Trophoblast cell (in vitro differentiated cells and primary cell): Measurements from ENCODE around the gene MCF2L.

ENCODE experiments used
- DNase-seq, 2 donors: peaks; one replicate each; pipeline ENCODE4 v3.0.0-alpha.2; 2016
- H2AFZ ChIP-seq: 2 replicates; pipeline ENCODE4 v1.6.1; 2013; ENCODE audit warnings: low read length, moderate library complexity, mild to moderate bottlenecking; ENCODE audit not compliant: insufficient read depth, poor library complexity
- H2AK5ac ChIP-seq: 2 replicates; pipeline ENCODE4 v1.6.1; 2013; ENCODE audit warnings: mild to moderate bottlenecking, low read length
- H2BK120ac ChIP-seq: 2 replicates; pipeline ENCODE4 v1.6.1; 2013; ENCODE audit warnings: low read length, mild to moderate bottlenecking, moderate library complexity; ENCODE audit not compliant: insufficient read depth, poor library complexity
- H2BK12ac ChIP-seq: 2 replicates; pipeline ENCODE4 v1.6.1; 2013; ENCODE audit warnings: mild to moderate bottlenecking, low read length, moderate library complexity
- H2BK5ac ChIP-seq: 2 replicates; pipeline ENCODE4 v1.6.1; 2013; ENCODE audit warnings: low read length, low read depth, moderate library complexity, mild to moderate bottlenecking; ENCODE audit not compliant: poor library complexity
- H3K14ac ChIP-seq: 2 replicates; pipeline ENCODE4 v1.6.1; 2013; ENCODE audit warnings: mild to moderate bottlenecking, low read length
- H3K18ac ChIP-seq: 2 replicates; pipeline ENCODE4 v1.6.1; 2013; ENCODE audit warnings: mild to moderate bottlenecking, low read length
- H3K23ac ChIP-seq: 2 replicates; pipeline ENCODE4 v1.6.1; 2013; ENCODE audit warnings: low read length
- H3K27ac ChIP-seq: 2 replicates; pipeline ENCODE4 v1.5.1; 2013; ENCODE audit warnings: low read depth, mild to moderate bottlenecking, inconsistent platforms, low read length, moderate library complexity
- H3K27me3 ChIP-seq: 2 replicates; pipeline ENCODE4 v1.6.1; 2013; ENCODE audit warnings: inconsistent platforms, mild to moderate bottlenecking, low read length, moderate library complexity; ENCODE audit not compliant: insufficient read depth
- H3K36me3 ChIP-seq, 2 experiments: 1 replicate in 1 of 2; 2 replicates in 1 of 2; pipeline ENCODE4 v1.6.1; 2013; ENCODE audit warnings: low read length in 2 of 2, mild to moderate bottlenecking in 2 of 2, moderate library complexity in 1 of 2; ENCODE audit not compliant: insufficient read depth in 2 of 2, control insufficient read depth in 1 of 2
- H3K4ac ChIP-seq: 2 replicates; pipeline ENCODE4 v1.6.1; 2013; ENCODE audit warnings: low read depth, mild to moderate bottlenecking, low read length, moderate library complexity
- H3K4me1 ChIP-seq, 2 experiments: 1 replicate in 1 of 2; 2 replicates in 1 of 2; pipeline ENCODE4 v1.6.1; 2013; ENCODE audit warnings: low read length in 2 of 2, mild to moderate bottlenecking in 2 of 2, moderate library complexity in 1 of 2; ENCODE audit not compliant: insufficient read depth in 2 of 2, control insufficient read depth in 1 of 2
- H3K4me2 ChIP-seq: 2 replicates; pipeline ENCODE4 v1.6.1; 2013; ENCODE audit warnings: inconsistent platforms, mild to moderate bottlenecking, low read length, moderate library complexity
- H3K4me3 ChIP-seq: 2 replicates; pipeline ENCODE4 v1.5.1; 2013; ENCODE audit warnings: mild to moderate bottlenecking, low read depth, low read length, inconsistent platforms
- H3K79me1 ChIP-seq: one replicate; pipeline ENCODE4 v1.6.1; 2013; ENCODE audit warnings: low read length
- H3K79me2 ChIP-seq: 2 replicates; pipeline ENCODE4 v1.6.1; 2013; ENCODE audit warnings: low read length, mild to moderate bottlenecking; ENCODE audit not compliant: control insufficient read depth, insufficient read depth, poor library complexity
- H3K9ac ChIP-seq: 2 replicates; pipeline ENCODE4 v1.6.1; 2013; ENCODE audit warnings: mild to moderate bottlenecking, low read length
- H3K9me3 ChIP-seq: 2 replicates; pipeline ENCODE4 v1.6.1; 2013; ENCODE audit warnings: low read depth, mild to moderate bottlenecking, control low read depth, inconsistent platforms, low read length; ENCODE audit not compliant: insufficient read depth
- H4K12ac ChIP-seq: 2 replicates; pipeline ENCODE4 v1.6.1; 2013; ENCODE audit warnings: low read depth, mild to moderate bottlenecking, low read length, moderate library complexity
- H4K8ac ChIP-seq: 2 replicates; pipeline ENCODE4 v1.6.1; 2013; ENCODE audit warnings: low read depth, mild to moderate bottlenecking, low read length, moderate library complexity
- H4K91ac ChIP-seq: one replicate; pipeline ENCODE4 v1.6.1; 2013; ENCODE audit warnings: low read depth, mild to moderate bottlenecking, low read length, moderate library complexity
- WGBS: extraction: QIAGEN DNeasy Blood & Tissue Kit; methylation state at CpG from one replicate; pipeline ENCODE4 v1.1.7; 2013; ENCODE audit warnings: missing lambda C conversion rate; ENCODE audit not compliant: insufficient read length, insufficient coverage; ENCODE audit errors: extremely low coverage; 5-methylcytosine and 5-hydroxymethylcytosine counted together

Gene MCF2L

GRCh38 chr13:113013878-113014751, 45.1 kb downstream of the MCF2L start:
- H3K4me1 ChIP-seq = peaks cover 14 to 20% of the 10 kb centered on the region in 2 experiments
- H4K91ac ChIP-seq = peak overlapping the region; percentile 22
- no peak overlapping the region for H2BK12ac ChIP-seq
- no peak overlapping the region for H2BK5ac ChIP-seq
- no CpG with 5 or more reads among the region's 25 CpGs for WGBS
- no peaks in the 10 kb centered on the region for H3K36me3 ChIP-seq
- H3K79me1 ChIP-seq = peaks cover 2% of the 10 kb centered on the region
- no peak overlapping the region for H3K4ac ChIP-seq
- no peaks in the 10 kb centered on the region for H3K27me3 ChIP-seq
- H4K12ac ChIP-seq = no peak overlapping the region
- H3K23ac ChIP-seq = no peak overlapping the region
- H3K4me3 ChIP-seq = no peak overlapping the region
- H3K4me2 ChIP-seq = no peak overlapping the region
- peaks cover 10% of the 10 kb centered on the region for H3K9me3 ChIP-seq
- H3K79me2 ChIP-seq = no peaks in the 10 kb centered on the region
- no peak overlapping the region for H3K18ac ChIP-seq
- no peak overlapping the region for H3K14ac ChIP-seq
- DNase-seq = no peak
- H2AFZ ChIP-seq = no peak overlapping the region
- H3K27ac ChIP-seq = no peak overlapping the region
- no peak overlapping the region for H3K9ac ChIP-seq
- no peak overlapping the region for H2BK120ac ChIP-seq
- no peak overlapping the region for H4K8ac ChIP-seq
- no peak overlapping the region for H2AK5ac ChIP-seq

GRCh38 chr13:113014752-113015745, 46.0 kb downstream of the MCF2L start:
- no peak overlapping the region for H2AFZ ChIP-seq
- H3K9ac ChIP-seq = no peak overlapping the region
- no peaks in the 10 kb centered on the region for H3K36me3 ChIP-seq
- no peak for DNase-seq
- WGBS = no CpG with 5 or more reads among the region's 31 CpGs
- no peak overlapping the region for H4K8ac ChIP-seq
- H2BK12ac ChIP-seq = no peak overlapping the region
- no peak overlapping the region for H2BK5ac ChIP-seq
- no peak overlapping the region for H3K23ac ChIP-seq
- no peak overlapping the region for H3K4ac ChIP-seq
- no peak overlapping the region for H3K4me3 ChIP-seq
- peaks cover 2% of the 10 kb centered on the region for H3K79me1 ChIP-seq
- H3K18ac ChIP-seq = no peak overlapping the region
- no peak overlapping the region for H3K27ac ChIP-seq
- H3K27me3 ChIP-seq = peaks cover under 1% of the 10 kb centered on the region
- H3K4me2 ChIP-seq = no peak overlapping the region
- H4K91ac ChIP-seq = no peak overlapping the region
- H3K4me1 ChIP-seq = peaks cover 14 to 16% of the 10 kb centered on the region in 2 experiments
- H3K79me2 ChIP-seq = no peaks in the 10 kb centered on the region
- peaks cover 10% of the 10 kb centered on the region for H3K9me3 ChIP-seq
- H4K12ac ChIP-seq = no peak overlapping the region
- H2BK120ac ChIP-seq = no peak overlapping the region
- H2AK5ac ChIP-seq = no peak overlapping the region
- H3K14ac ChIP-seq = no peak overlapping the region

- no peak overlapping the region for H4K12ac ChIP-seq
- H3K79me1 ChIP-seq = peaks cover 2% of the 10 kb centered on the region
- DNase-seq = no peak
- H3K9ac ChIP-seq = no peak overlapping the region
- H2AK5ac ChIP-seq = no peak overlapping the region
- H3K23ac ChIP-seq = no peak overlapping the region
- no peaks in the 10 kb centered on the region for H3K36me3 ChIP-seq
- H3K4ac ChIP-seq = no peak overlapping the region
- H4K8ac ChIP-seq = no peak overlapping the region
- peaks cover 4% of the 10 kb centered on the region for H3K27me3 ChIP-seq
- no peak overlapping the region for H3K4me3 ChIP-seq
- peaks cover 12 to 14% of the 10 kb centered on the region in 2 experiments for H3K4me1 ChIP-seq
- no peak overlapping the region for H2BK120ac ChIP-seq
- H3K18ac ChIP-seq = no peak overlapping the region
- H2BK12ac ChIP-seq = no peak overlapping the region
- no CpG with 5 or more reads among the region's 22 CpGs for WGBS
- no peak overlapping the region for H4K91ac ChIP-seq
- H3K27ac ChIP-seq = no peak overlapping the region
- no peaks in the 10 kb centered on the region for H3K79me2 ChIP-seq
- H3K4me2 ChIP-seq = no peak overlapping the region
- no peak overlapping the region for H3K14ac ChIP-seq
- H3K9me3 ChIP-seq = peaks cover 14% of the 10 kb centered on the region
- no peak overlapping the region for H2AFZ ChIP-seq
- H2BK5ac ChIP-seq = no peak overlapping the region
Observed at GRCh38 chr13:113015826-113016525, 47.0 kb downstream of the MCF2L start.
